Karpas-422 (cell line): ENCODE data around the gene NKIRAS1. TPM values are rescaled to one million over a fixed set of nuclear protein-coding genes. Genes with fewer than 3 reads are reported as not detected.

Source experiments
- DNase-seq: peaks from one replicate; pipeline ENCODE4 v3.0.0-alpha.2; 2015
- H2AFZ ChIP-seq: fragments of 200-600 bp; sonication (generic); 2 replicates; pipeline ENCODE4 v1.6.1; 2014; ENCODE audit warnings: antibody characterized with exemption, low read length, mixed read lengths
- H3K27ac ChIP-seq: fragments of 200-600 bp; sonication (generic); 2 replicates; pipeline ENCODE4 v1.5.1; 2014; ENCODE audit warnings: mild to moderate bottlenecking, low read length, moderate library complexity
- H3K27me3 ChIP-seq: fragments of 200-600 bp; sonication (generic); 2 replicates; pipeline ENCODE4 v1.6.1; 2014; ENCODE audit warnings: low read length, mixed read lengths
- H3K36me3 ChIP-seq: fragments of 200-600 bp; sonication (generic); 2 replicates; pipeline ENCODE4 v1.6.1; 2014; ENCODE audit warnings: low read length, mixed read lengths; ENCODE audit not compliant: insufficient read depth
- H3K4me1 ChIP-seq: fragments of 200-600 bp; sonication (generic); 2 replicates; pipeline ENCODE4 v1.6.1; 2014; ENCODE audit warnings: mild to moderate bottlenecking, low read length, mixed read lengths
- H3K4me2 ChIP-seq: fragments of 200-600 bp; sonication (generic); 2 replicates; pipeline ENCODE4 v1.6.1; 2014; ENCODE audit warnings: low read length, low read depth, mild to moderate bottlenecking; ENCODE audit not compliant: poor library complexity, severe bottlenecking
- H3K4me3 ChIP-seq: fragments of 200-600 bp; sonication (generic); 2 replicates; pipeline ENCODE4 v1.5.1; 2014; ENCODE audit warnings: mild to moderate bottlenecking, antibody characterized with exemption, low read length, mixed read lengths
- H3K79me2 ChIP-seq: fragments of 200-600 bp; sonication (generic); 2 replicates; pipeline ENCODE4 v1.6.1; 2014; ENCODE audit warnings: mild to moderate bottlenecking, low read length, mixed read lengths
- H3K9ac ChIP-seq: fragments of 200-600 bp; sonication (generic); 2 replicates; pipeline ENCODE4 v1.6.0; 2014; ENCODE audit warnings: low read length
- H3K9me2 ChIP-seq: fragments of 200-600 bp; sonication (generic), shearing (Covaris generic); replicated peaks from 2 replicates; pipeline ENCODE4 v1.6.0; 2014; ENCODE audit warnings: mild to moderate bottlenecking, low read length, moderate library complexity; ENCODE audit not compliant: insufficient read depth
- H3K9me3 ChIP-seq: fragments of 300-700, 200-600 bp; sonication (generic); 2 replicates; pipeline ENCODE4 v1.6.1; 2014; ENCODE audit warnings: low read length, mixed read lengths
- H4K20me1 ChIP-seq: fragments of 200-600 bp; sonication (generic); 2 replicates; pipeline ENCODE4 v1.6.1; 2014; ENCODE audit warnings: mild to moderate bottlenecking, antibody characterized with exemption, low read length, low read depth; ENCODE audit not compliant: insufficient read depth
- total RNA-seq: library from RNA; depleted of rRNA; stranded (reverse); fragments of >200 nt; shearing (Covaris generic); gene quantifications from 2 replicates; pipeline ENCODE4 v1.2.3, GENCODE V29; 2014; ENCODE audit warnings: low replicate concordance

The NKIRAS1 gene
- total RNA-seq, 1 experiment from 2014 or later: 0.97 TPM

- Histone ChIP-seq H3K27ac (no peak within 1 kb of the TSS), H3K27me3 (no peaks in the 10 kb centered on the region), H3K9ac (peak within 1 kb of the TSS; percentile 80), H3K9me2 (no peaks in the 10 kb centered on the region), H4K20me1 (peaks cover 13% of the 10 kb centered on the region), H3K4me3 (peak within 1 kb of the TSS; percentile 88), H3K4me2 (peak within 1 kb of the TSS; percentile 99), H3K79me2 (no peaks in the 10 kb centered on the region), H3K4me1 (peaks cover 23% of the 10 kb centered on the region), H2AFZ (peak within 1 kb of the TSS; percentile 99), H3K36me3 (no peaks in the 10 kb centered on the region), H3K9me3 (no peaks in the 10 kb centered on the region)
- peak; percentile 90 for DNase-seq
Observed at GRCh38 chr3:23944861-23945662, 28.3 kb upstream of the NKIRAS1 start, which contains the start of gene NR1D2. Gene NR1D2 (plus strand): TSS chr3:23945286. CDS start chr3:23945579, 293 bp downstream.

DNA sequence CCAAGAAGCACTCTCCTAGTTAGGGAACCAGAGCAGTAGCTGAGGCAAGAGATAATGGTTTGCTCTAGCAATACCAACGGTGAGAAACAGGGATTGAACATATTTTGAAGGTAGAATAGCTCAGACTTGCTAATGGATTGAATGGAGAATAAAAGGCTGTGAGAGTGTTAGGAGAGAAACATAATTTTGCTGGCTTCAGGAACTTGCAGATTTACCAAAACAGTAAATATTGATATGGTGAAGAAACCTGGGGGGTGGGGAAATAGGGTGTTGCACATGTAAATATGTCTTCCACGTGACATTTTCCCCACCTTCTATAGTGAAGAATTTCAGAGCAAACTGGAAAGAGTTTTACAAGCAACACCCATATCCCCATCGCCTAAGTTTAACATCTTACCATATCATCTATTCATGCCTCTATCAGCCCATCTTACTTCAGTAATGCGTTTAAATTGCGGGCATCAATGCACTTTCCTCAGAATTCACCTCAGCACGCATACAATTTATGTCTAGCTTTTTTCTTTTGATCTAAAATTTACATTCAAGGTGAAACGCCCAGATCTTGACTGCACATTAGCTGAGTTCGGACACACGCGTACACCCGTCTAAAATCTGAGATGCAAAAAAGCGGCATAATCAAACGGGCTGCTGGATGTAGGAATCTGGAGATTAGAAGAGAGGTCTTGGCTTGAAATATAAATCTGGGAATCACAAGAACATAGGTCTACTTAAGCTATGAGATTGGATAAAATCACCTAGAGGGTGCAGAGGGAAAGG lies 27.4 kb upstream of the NKIRAS1 start:
- H3K4me2 ChIP-seq: peak overlapping the region; percentile 99
- H2AFZ ChIP-seq: no peak overlapping the region
- no peaks in the 10 kb centered on the region for H3K79me2 ChIP-seq
- H3K4me3 ChIP-seq: peak overlapping the region; percentile 71; the same call in 1 of the 2 replicates
- H3K9ac ChIP-seq: peak overlapping the region; percentile 73
- no peaks in the 10 kb centered on the region for H3K27me3 ChIP-seq
- no peaks in the 10 kb centered on the region for H3K9me2 ChIP-seq
- H3K36me3 ChIP-seq: no peaks in the 10 kb centered on the region
- H3K9me3 ChIP-seq: no peaks in the 10 kb centered on the region
- no peak for DNase-seq
- H3K27ac ChIP-seq: no peak overlapping the region
- peaks cover 5% of the 10 kb centered on the region; the same call in 1 of the 2 replicates for H4K20me1 ChIP-seq
- H3K4me1 ChIP-seq: peaks cover 20% of the 10 kb centered on the region

GRCh38 chr3:23942546-23942945 lies 25.8 kb upstream of the NKIRAS1 start:
- no peak overlapping the region for H3K9ac ChIP-seq
- peaks cover 20% of the 10 kb centered on the region for H3K4me1 ChIP-seq
- no peak overlapping the region for H3K4me2 ChIP-seq
- H2AFZ ChIP-seq: no peak overlapping the region
- H3K27ac ChIP-seq: no peak overlapping the region
- no peaks in the 10 kb centered on the region for H3K27me3 ChIP-seq
- H3K79me2 ChIP-seq: no peaks in the 10 kb centered on the region
- H3K9me2 ChIP-seq: no peaks in the 10 kb centered on the region
- no peaks in the 10 kb centered on the region for H3K9me3 ChIP-seq
- no peaks in the 10 kb centered on the region for H3K36me3 ChIP-seq
- 0 out of 2 replicates have a peak, but pooled peaks cover 4% of the 10 kb centered on the region for H4K20me1 ChIP-seq
- DNase-seq: no peak
- H3K4me3 ChIP-seq: no peak overlapping the region

DNA sequence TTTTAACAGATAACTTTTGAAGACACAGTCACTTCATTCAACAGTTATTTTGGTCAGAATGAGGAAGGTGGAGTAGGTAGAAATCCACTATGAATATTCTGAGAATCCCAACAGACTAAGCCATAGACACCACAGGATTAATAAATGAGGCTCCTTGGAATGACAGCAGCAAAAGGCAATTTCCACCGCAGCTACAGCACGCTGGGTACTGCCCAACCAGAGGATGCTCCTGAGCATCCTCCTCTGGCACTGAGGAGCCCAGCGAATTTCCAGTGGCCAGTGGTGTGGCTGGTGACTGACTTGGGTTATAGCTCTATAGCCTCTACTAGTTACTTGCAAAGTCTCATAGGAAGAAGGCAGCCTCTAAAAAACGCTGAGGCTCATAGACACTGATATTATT lies 24.6 kb upstream of the NKIRAS1 start:
- Histone ChIP-seq H3K4me3 (no peak overlapping the region), H3K36me3 (no peaks in the 10 kb centered on the region), H3K4me2 (no peak overlapping the region), H3K79me2 (no peaks in the 10 kb centered on the region), H3K27me3 (no peaks in the 10 kb centered on the region), H3K27ac (no peak overlapping the region), H3K9ac (no peak overlapping the region), H3K9me3 (no peaks in the 10 kb centered on the region), H3K4me1 (peaks cover 16% of the 10 kb centered on the region), H2AFZ (no peak overlapping the region), H4K20me1 (no peaks in the 10 kb centered on the region), H3K9me2 (no peaks in the 10 kb centered on the region)
- DNase-seq: no peak

GRCh38 chr3:23940775-23941174 lies 24.0 kb upstream of the NKIRAS1 start:
- Histone ChIP-seq H3K79me2 (no peaks in the 10 kb centered on the region), H3K36me3 (no peaks in the 10 kb centered on the region), H3K9me3 (no peaks in the 10 kb centered on the region), H3K9me2 (no peaks in the 10 kb centered on the region), H3K4me3 (no peak overlapping the region), H3K27ac (no peak overlapping the region), H3K4me1 (peaks cover 12% of the 10 kb centered on the region), H3K9ac (no peak overlapping the region), H2AFZ (no peak overlapping the region), H3K27me3 (no peaks in the 10 kb centered on the region), H3K4me2 (no peak overlapping the region), H4K20me1 (no peaks in the 10 kb centered on the region)
- DNase-seq: no peak

DNA sequence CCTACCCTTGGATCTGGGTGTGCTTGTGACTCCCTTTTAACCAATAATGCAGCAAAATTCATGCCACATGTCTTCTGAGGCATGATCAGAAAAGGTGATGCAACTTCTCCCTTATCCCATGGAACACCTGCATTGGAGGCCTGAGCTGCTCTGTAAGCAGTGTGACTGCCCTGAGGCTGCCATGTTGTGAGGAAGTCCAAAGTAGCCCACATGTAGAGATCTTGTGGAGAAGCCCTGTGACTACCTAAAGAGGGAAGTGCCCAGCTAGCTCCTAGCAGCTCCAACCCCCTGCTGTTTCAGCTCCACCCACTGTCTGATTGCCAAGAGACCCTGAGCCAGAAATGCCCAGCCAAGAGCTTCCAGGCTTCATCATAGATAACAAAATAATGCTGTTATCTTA lies 21.9 kb upstream of the NKIRAS1 start:
- DNase-seq: no peak

DNA sequence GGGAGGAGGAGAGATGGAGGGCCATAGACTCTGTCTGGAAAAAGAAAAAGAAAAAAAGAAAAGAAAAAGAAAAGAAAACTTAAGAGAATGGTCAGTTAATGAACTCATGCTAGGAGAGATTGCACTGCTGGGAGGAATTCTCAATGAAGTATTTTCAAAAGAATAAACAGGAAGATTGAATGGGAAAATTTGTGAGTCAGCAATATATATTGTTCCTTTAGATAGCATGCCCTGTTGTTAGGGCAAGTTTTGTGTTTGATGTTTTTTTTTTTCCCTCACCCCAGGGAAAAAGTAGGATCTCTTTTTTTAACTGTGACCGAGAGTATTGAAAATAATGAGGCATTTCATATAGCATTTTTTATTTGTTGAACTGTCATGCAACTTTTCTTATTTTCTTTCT lies 20.5 kb upstream of the NKIRAS1 start:
- no peak for DNase-seq
- Histone ChIP-seq H3K27me3 (no peaks in the 10 kb centered on the region), H3K9me2 (no peaks in the 10 kb centered on the region; the same call in 1 of the 2 replicates), H3K9me3 (no peaks in the 10 kb centered on the region), H3K4me1 (no peaks in the 10 kb centered on the region), H2AFZ (no peak overlapping the region), H3K79me2 (no peaks in the 10 kb centered on the region), H3K27ac (no peak overlapping the region), H3K9ac (no peak overlapping the region), H3K4me2 (no peak overlapping the region), H4K20me1 (no peaks in the 10 kb centered on the region), H3K36me3 (no peaks in the 10 kb centered on the region), H3K4me3 (no peak overlapping the region)

More for the DNA sequence above, 21.9 kb upstream of the NKIRAS1 start:
- Histone ChIP-seq H3K4me2 (no peak overlapping the region), H3K36me3 (no peaks in the 10 kb centered on the region), H3K9me3 (no peaks in the 10 kb centered on the region), H3K9me2 (no peaks in the 10 kb centered on the region), H3K4me3 (no peak overlapping the region), H3K79me2 (no peaks in the 10 kb centered on the region), H3K27ac (no peak overlapping the region), H3K27me3 (no peaks in the 10 kb centered on the region), H3K9ac (no peak overlapping the region), H2AFZ (no peak overlapping the region), H3K4me1 (no peaks in the 10 kb centered on the region), H4K20me1 (no peaks in the 10 kb centered on the region)

DNA sequence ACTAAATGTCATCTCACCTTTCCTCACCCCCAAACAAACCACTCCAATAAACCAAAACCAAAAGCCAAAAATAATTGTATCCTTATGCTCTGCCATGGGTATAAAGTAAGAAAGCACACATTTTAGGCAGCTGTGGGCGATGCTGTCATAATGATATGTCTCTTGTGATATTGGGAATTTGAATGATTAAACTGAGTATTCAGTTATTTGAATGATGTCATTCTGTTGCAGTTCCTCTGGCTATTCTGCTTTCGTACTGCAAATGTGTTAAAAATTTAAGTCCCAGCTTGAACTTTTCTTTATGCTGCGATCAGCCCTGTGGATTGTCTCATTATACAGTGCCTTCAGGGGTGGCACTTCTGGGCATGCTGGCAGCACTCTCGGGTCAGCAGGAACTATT lies 17.5 kb upstream of the NKIRAS1 start:
- Histone ChIP-seq H3K9me3 (no peaks in the 10 kb centered on the region), H3K4me2 (no peak overlapping the region)
- DNase-seq: no peak

More for the DNA sequence above, 17.5 kb upstream of the NKIRAS1 start:
- Histone ChIP-seq H3K36me3 (no peaks in the 10 kb centered on the region), H3K4me3 (no peak overlapping the region), H3K9ac (no peak overlapping the region), H3K4me1 (no peaks in the 10 kb centered on the region), H3K79me2 (no peaks in the 10 kb centered on the region), H3K9me2 (no peaks in the 10 kb centered on the region; the same call in 1 of the 2 replicates), H4K20me1 (no peaks in the 10 kb centered on the region), H3K27me3 (no peaks in the 10 kb centered on the region), H3K27ac (no peak overlapping the region), H2AFZ (no peak overlapping the region)
